A673 (cell line): ENCODE results near the gene RGS7.

ENCODE experiments used
- EZH2 ChIP-seq: fragments of 200-600 bp; sonication (generic); IDR thresholded peaks from 2 replicates; pipeline ENCODE4 v1.6.1; 2017; ENCODE audit warnings: borderline replicate concordance, low read depth, mild to moderate bottlenecking, mixed read lengths, antibody characterized with exemption, low read length; ENCODE audit not compliant: poor library complexity, severe bottlenecking
- TF ChIP-seq, protein P1 (sequence below): fragments of 300-800, 200-600 bp; sonication (generic); conservative IDR thresholded peaks from 2 replicates; pipeline ENCODE4 v1.5.1; 2017; ENCODE audit warnings: low read depth, mild to moderate bottlenecking, antibody characterized with exemption, low read length, moderate library complexity, mixed read lengths

DNA sequence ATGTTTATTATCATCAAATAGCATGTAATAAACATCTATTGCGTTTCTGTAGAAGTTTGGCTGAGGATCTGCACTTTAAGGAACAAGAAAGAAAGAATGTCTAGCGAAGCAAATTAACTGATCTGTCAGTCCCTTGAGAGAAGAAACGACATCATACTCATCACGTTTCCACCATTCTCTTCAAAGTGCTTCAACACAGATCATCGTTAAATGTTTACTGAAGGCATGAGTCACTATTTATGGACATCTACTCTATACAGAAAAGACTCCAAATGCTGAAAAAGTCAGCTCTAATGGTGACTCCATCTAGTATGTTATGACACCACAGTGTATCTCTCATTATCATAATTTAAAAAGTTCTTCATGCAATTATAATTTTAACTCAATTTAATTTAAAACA, 369.1 kb downstream of the RGS7 start:
- TF ChIP-seq, protein P1, sequence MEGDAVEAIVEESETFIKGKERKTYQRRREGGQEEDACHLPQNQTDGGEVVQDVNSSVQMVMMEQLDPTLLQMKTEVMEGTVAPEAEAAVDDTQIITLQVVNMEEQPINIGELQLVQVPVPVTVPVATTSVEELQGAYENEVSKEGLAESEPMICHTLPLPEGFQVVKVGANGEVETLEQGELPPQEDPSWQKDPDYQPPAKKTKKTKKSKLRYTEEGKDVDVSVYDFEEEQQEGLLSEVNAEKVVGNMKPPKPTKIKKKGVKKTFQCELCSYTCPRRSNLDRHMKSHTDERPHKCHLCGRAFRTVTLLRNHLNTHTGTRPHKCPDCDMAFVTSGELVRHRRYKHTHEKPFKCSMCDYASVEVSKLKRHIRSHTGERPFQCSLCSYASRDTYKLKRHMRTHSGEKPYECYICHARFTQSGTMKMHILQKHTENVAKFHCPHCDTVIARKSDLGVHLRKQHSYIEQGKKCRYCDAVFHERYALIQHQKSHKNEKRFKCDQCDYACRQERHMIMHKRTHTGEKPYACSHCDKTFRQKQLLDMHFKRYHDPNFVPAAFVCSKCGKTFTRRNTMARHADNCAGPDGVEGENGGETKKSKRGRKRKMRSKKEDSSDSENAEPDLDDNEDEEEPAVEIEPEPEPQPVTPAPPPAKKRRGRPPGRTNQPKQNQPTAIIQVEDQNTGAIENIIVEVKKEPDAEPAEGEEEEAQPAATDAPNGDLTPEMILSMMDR, result no peak
- TF ChIP-seq EZH2, result no peak
